Activated effector memory CD4-positive, alpha-beta T cell treated with anti-CD3 and anti-CD28 coated beads, Interleukin-2, amount 50 U/mL, for 16 hours (primary cell): ENCODE results near the gene ARG1.

Experiments
- DNase-seq: peaks from one replicate; pipeline ENCODE4 v3.0.0-alpha.2; 2020

The ARG1 gene

GRCh38 chr6:131587909-131588308 lies 14.9 kb downstream of the ARG1 start:
- DNase-seq = no peak

DNA sequence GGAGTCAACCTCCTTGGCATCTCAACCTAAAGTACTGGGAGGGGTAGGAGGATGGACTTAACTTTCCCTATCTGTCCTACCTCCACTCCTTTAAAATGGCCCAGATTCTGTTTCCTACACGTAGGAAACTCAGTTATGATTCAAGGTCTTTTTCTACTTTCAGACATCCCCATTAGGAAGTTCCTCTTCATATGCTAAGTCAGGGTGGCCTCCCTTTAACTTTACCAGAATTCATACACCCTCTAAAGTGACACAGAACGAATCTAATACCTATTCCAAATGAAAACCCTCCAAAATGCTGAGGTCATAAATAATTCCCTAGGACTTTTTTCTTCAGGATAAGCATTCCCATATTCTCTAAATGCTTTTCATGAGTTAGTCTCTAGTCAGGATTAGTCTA lies 15.6 kb downstream of the ARG1 start:
- no peak for DNase-seq

GRCh38 chr6:131592935-131593334 lies 19.9 kb downstream of the ARG1 start:
- DNase-seq = no peak

GRCh38 chr6:131594074-131594473 lies 21.0 kb downstream of the ARG1 start:
- no peak for DNase-seq

DNA sequence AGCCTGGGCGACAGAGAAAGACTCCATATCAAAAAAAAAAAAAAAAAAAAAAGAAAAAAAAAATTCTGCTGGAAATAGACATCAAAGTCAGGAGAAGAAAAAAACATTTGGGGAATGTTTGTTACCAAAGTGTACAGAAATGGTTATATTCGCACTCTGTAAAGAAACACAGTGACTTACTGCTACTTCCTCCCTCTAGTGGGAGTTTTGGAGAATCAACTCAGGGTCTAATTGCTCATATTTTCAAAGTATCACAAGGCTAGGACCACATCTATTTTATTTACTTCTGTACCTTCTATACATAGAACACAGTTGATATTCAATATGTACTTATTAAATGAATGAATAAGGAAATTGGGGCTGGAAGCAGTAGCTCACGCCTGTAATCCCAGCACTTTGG lies 24.4 kb downstream of the ARG1 start:
- no peak for DNase-seq

DNA sequence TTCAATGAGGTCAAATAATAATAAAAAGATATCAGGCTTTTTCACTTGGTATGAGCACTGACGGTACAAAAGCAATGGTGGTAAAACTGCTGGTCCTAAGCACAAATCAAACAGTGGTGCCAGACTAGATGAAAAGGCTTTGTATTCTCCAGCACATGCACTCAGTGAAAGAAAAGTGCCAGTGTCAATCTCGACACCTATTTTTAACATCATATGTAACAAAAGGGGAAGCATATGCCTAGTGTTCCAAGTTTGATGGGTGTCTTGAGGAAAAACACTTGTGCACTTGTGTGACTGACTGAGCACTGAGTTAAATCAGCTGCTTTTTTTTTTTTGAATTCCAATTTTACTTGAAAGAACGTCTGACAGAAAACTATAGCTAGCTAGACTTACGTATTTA lies 27.7 kb downstream of the ARG1 start:
- DNase-seq = no peak

DNA sequence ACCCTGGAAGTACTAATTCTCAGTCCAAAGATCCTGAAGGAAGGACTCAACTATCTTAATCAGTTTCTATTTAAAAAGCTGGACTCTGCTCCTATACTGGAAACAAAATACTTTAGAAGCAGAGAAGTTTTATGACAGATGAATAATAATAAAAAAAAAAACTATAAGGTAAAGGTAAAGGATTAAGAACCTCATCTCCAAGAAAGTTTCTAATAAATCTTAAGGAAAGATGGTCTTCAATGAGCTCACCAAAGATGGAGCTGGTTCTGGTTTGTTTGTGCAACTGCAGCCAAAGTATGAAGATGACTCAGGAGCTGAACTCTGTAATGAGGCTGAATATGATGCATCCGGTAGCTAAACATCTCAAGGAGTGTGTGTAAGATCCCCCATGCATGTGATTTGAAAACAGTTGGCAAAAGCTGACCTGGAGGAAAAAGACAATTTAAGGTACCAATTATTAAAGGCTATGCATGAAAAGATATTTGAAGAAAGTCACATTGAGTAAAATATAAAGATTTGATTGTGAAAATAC lies 29.8 kb downstream of the ARG1 start:
- no peak for DNase-seq

- no peak for DNase-seq
These were observed 40.4 kb downstream of the ARG1 start for GRCh38 chr6:131613296-131613925.

GRCh38 chr6:131615275-131615674 lies 42.2 kb downstream of the ARG1 start:
- DNase-seq = no peak

DNA sequence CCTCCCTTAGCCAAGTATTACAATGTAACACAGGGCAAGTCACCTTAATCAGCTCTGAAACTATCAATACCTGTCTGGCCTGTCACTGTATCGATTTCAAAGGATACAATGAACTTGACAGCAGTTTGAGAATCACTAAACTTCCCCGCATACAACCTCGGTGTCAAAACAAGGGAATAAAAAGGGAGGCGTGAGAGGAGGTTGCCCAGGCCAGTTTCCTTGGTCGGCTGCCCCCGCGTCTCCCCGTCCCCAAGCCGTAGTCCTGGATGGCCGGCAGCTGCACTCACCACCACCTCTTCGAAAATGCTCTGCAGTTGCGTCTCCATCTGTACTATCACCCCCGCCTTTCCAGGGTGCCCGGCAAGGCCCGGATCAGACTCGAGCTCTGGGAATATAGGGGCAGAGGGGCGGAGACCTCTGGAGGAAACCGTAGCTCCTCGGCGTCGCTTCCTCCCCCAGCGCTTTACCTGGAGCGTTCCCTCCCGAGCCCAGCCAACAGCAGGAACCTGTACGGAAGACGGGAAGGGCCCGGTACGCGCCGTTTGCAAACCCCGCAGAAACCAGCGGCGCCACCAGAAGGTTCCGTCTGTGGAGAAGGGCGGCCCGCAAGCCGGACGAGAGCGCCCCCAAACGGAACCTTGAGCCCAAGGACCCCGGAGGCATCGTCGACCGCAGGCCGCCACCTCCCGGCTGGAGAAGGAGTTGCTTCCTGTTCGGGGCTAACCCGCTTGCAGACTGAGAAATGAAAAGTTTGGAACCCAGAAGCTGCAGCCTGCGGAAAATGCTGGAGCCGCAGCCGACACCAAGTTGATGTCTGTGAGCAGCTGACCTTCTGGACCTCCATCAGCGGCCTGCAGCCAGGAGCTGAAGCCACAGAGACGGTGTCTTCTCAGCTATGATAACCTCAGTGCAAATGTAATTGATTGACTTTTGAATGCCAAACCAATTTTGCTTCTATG lies 55.0 kb downstream of the ARG1 start, which contains the start of gene MED23:
Gene MED23 (minus strand): TSS at position 519 of the 959 bp plus-strand sequence. CDS start 193 bp downstream, at position 326.
- peak; percentile 98 for DNase-seq

GRCh38 chr6:131628726-131629125 lies 55.7 kb downstream of the ARG1 start:
- DNase-seq = no peak

DNA sequence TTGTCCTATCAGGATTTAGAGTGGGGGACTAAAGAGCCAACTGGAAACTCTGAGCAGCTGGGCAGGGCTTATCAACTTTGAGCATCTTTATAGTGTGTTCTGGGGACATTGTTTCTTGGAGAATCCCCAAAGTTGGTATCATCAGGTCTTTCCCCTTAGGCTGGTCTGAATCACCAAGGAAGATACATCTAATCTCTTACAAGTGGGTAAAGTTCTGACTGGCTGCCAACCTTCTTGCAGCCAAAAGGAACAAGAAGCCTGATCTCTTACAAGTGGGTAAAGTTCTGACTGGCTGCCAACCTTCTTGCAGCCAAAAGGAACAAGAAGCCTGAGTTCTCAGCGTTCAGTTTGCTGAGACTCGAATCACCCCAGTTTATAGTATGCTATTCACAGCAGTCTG lies 56.6 kb downstream of the ARG1 start:
- DNase-seq = no peak

DNA sequence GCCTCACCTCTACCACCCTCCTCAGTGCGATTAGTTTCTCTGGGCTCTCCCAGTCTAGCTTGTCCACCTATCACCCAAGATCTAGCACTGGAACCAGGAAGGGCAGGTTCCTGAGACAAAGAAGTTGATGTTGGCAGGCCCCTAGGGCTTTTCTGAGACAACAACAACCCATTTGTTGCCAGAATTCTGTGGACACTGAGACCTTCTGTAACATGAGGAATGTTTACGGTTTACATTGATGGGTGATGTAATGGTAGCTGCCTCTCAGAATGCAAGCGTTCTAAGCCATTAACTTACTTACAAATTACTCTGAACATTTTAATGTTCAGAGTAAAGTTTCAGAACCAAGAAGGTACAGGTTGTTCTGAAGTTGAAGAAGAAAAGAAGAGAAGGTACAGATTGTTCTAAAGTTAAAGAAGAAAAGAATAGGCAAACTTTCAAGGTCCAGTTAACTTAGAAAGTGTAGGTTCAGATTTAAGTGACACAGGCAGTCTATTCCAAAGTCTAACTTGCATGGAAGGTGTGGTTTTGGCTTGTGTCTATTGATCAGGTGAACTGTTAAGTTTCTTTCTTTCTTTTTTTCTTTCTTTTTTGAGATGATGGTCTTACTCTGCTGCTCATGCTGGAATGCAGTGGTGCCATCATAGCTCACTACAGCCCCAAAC lies 58.7 kb downstream of the ARG1 start:
- DNase-seq = no peak
